ENCODE data around the gene OSBPL1A.

DNA sequence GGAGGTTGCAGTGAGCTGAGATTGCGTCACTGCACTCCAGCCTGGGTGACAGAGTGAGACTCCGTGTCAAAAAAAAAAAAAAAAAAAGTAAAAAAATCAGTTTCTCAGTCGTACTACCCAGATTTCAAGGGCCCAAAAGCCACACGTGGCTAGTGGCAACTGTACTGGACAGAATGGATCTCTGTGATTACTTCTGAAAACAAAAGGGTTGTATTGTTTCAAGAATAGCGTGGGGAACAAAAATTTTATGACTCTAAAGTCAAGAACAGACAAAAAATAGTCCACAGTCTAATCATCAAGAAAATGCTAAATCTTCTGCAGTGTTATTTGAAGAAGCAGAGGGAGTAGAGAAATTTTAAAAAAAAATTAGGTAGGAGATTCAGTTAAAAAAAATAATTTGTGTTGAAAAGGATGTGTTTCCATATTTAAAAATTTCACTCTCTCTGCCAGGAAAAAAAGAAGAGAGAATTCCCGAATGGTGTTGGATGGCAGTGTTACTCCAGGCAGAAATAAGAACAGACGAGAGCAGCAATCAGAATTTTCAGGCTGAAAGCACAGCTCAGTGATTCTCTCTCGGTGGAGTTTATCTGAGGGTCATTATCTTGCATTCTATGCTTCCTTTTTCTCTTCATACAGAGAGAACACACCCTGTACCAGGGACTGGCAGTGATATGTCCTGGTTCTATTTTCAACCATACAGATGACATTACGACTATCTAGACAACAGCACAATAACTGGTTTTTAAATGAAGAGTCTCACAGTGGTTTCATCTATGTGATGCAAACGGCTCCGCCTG, 196.9 kb downstream of the OSBPL1A start:
- TF ChIP-seq BHLHE40 (IDR thresholded peaks at IDR 0.05; ENCODE audit: borderline replicate concordance) = no peak
- no peak for TF ChIP-seq ZNF384 (IDR thresholded peaks at IDR 0.05)
- TF ChIP-seq SP1 (IDR thresholded peaks at IDR 0.05) = no peak
- TF ChIP-seq ELF4 (IDR thresholded peaks at IDR 0.05) = no peak
- TF ChIP-seq CTBP1 (IDR thresholded peaks at IDR 0.05; ENCODE audit: borderline replicate concordance) = no peak
- TF ChIP-seq ARNT (IDR thresholded peaks at IDR 0.05) = no peak
- no peak for TF ChIP-seq NFRKB (IDR thresholded peaks at IDR 0.05)
- TF ChIP-seq FOXK2 (IDR thresholded peaks at IDR 0.05) = no peak
- no peak for TF ChIP-seq FOXM1 (IDR thresholded peaks at IDR 0.05; ENCODE audit: borderline replicate concordance)
- no peak for TF ChIP-seq SUZ12 (IDR thresholded peaks at IDR 0.05)
- no peak for TF ChIP-seq TARDBP (IDR thresholded peaks at IDR 0.05)
- no peak for TF ChIP-seq FOXA1 (IDR thresholded peaks at IDR 0.05)
- no peak for TF ChIP-seq HDGF (IDR thresholded peaks at IDR 0.05; ENCODE audit: borderline replicate concordance)
- TF ChIP-seq, protein P1, sequence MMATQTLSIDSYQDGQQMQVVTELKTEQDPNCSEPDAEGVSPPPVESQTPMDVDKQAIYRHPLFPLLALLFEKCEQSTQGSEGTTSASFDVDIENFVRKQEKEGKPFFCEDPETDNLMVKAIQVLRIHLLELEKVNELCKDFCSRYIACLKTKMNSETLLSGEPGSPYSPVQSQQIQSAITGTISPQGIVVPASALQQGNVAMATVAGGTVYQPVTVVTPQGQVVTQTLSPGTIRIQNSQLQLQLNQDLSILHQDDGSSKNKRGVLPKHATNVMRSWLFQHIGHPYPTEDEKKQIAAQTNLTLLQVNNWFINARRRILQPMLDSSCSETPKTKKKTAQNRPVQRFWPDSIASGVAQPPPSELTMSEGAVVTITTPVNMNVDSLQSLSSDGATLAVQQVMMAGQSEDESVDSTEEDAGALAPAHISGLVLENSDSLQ (IDR thresholded peaks at IDR 0.05) = no peak
